T47D (cell line): ENCODE measurements around the gene PARD3.

Source experiments
- DNase-seq, 2 experiments: peaks; one replicate each; pipeline versions ENCODE4 v3.0.0 to v3.0.0-alpha.2; 2011 to 2012; ENCODE audit warnings: low read depth in 1 of 2, low spot score in 1 of 2
- JUND ChIP-seq: IDR thresholded peaks from 2 replicates; pipeline ENCODE4 v1.6.1; 2012; ENCODE audit warnings: low read depth
- in situ Hi-C: cut with HindIII; loops from 2 replicates; pipeline ENCODE4 v1.10.0; 2016; ENCODE audit warnings: low sequenced_read_pairs, low pct_unique_long_range_greater_than_20kb

The PARD3 gene

DNA sequence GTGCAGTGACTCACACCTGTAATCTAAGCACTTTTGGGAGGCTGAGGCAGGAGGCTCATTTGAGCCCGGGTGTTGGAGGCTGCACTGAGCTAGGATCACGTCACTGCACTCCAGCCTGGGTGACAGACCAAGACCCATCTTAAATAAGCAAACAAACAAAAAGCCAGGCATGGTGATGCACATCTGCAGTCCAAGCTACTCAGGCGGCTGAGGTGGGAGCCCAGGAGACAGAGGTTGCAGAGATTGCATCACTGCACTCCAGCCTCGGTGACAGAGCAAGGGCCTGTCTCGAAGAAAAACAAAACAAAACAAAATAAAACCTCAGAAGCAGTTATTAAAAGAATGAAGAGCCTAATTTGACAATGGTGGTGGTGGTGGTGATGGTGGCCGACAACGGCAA lies 132.5 kb downstream of the PARD3 start:
- no peak for TF ChIP-seq JUND
- in situ Hi-C loops, result no loop called here
- no peak for DNase-seq

DNA sequence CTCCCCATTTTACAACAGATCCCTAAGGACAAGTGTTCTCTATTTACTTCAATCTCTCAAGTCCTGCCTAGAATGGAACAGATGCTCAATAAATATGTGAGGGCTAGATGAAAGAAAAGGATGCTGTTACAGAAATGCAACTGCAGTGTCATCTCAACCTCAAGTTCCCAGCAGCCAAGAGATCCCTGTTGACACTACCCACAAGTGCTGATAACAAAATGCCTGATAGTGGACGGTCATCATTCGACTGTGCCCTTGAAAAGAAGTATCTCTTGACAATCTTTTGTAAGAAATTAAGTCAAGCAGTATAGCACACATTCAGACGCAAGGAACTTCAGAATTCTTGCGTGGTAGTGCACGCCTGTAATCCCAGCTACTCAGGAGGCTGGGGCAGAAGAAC lies 133.2 kb downstream of the PARD3 start:
- in situ Hi-C loops, result no loop called here
- TF ChIP-seq JUND, result no peak
- no peak for DNase-seq

- peak in 1 of 2 experiments; percentile 46 for DNase-seq
- in situ Hi-C loops, result no loop called here
- no peak for TF ChIP-seq JUND
Observed at GRCh38 chr10:34679177-34679576, 135.9 kb downstream of the PARD3 start.

DNA sequence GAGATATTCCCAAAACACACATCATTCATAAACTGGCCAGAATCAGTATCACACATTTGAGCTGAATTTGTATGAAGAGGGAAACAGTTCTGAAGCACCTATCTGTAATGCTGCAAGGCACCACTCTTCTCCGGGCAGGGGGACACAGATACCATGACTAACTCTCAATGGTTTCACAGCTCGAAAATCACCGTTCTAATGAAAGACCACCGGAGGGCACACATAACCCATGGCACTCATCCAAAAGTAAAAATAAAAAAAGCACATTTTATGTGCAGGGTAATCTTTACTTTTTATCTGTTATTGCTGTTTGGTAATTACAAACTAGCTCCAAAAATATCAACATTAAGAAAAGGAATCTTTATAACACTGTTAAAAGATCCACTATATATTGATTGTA lies 137.5 kb downstream of the PARD3 start:
- TF ChIP-seq JUND, result no peak
- DNase-seq, result no peak
- in situ Hi-C loops, result no loop called here

DNA sequence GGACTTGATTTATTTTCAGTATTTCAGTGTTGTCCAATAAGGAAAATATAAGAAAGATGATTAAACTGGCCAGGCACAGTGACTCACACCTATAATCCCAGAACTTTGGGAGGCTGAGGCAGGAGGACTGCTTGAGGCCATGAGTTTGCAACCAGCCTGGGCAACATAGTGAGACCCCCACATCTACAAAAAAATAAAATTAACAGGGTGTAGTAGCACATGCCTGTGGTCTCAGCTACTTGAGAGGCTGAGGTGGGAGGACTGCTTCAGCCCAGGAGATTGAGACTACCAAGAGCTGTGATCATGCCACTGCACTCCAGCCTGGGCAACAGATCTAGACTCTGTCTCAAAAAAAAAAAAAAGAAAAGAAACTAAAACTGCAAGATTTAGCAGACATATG lies 138.0 kb downstream of the PARD3 start:
- in situ Hi-C loops, result no loop called here
- no peak for TF ChIP-seq JUND

DNA sequence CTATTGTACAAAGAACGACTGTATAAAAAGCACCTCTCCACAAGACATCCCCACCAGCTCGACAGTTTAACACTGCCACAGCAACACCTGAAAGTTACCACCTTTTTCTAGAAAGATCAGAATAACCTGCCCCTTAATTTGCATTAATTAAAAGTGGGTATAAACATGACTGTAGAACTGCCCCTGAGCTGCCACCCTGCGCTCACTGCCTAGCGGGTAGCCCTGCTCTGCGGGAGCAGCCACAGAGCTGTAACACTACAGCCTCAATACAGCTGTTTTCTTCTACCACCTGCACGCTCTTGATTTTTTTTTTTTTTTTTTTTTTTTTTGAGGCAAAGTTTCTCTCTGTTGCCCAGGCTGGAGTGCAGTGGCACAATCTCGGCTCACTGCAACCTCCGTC lies 140.9 kb downstream of the PARD3 start:
- DNase-seq, result no peak
- in situ Hi-C loops, result no loop called here
- TF ChIP-seq JUND, result no peak

More for the DNA sequence above, 138.0 kb downstream of the PARD3 start:
- DNase-seq, result no peak

- in situ Hi-C loops, result no loop called here
- DNase-seq, result no peak
- TF ChIP-seq JUND, result no peak
Observed at GRCh38 chr10:34670081-34670480, 145.0 kb downstream of the PARD3 start.

GRCh38 chr10:34669079-34669478 lies 146.0 kb downstream of the PARD3 start:
- no peak for DNase-seq
- no peak for TF ChIP-seq JUND
- in situ Hi-C loops, result no loop called here

DNA sequence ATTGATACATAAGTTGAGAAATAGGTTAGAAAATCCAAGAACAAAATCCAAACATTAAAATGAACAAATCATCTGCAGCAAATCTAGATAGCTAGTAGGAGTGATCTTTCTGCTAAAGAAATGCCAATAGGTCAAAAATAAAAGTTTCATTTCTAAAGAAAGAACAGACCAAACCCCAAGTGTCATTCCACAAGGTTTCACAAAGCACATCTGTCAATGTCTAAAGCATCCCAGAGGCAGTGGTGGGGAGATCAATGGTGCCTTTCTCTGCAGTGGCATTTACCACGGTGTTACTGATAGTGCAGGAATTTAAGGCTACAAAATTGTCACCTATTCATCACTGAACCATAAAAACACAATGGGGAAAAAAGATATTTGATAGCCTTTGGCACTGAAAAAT lies 147.9 kb downstream of the PARD3 start:
- TF ChIP-seq JUND, result no peak
- DNase-seq, result no peak
- in situ Hi-C loops, result no loop called here

- no peak for TF ChIP-seq JUND
- in situ Hi-C loops, result no loop called here
- DNase-seq, result peak; percentile 18 to 85
Observed at GRCh38 chr10:34666008-34666704, 148.9 kb downstream of the PARD3 start.

DNA sequence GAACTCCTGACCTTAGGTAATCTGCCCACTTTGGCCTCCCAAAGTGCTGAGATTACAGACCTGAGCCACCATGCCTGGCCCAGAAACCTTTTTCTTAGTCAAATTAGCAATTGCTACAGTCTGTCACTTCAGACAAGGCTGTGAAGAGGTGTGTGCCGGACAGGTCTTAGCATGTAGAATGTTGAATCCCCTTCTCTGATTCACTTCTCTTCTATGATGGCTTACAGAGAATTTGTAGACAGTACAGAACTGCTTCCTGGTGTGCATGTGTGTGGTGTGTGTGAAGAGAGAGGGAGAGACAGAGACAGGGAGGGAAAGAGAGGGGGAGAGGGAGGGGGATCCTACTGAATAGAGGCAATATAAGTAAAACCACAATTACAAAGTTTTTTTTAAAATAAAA lies 150.4 kb downstream of the PARD3 start:
- in situ Hi-C loops, result no loop called here
- no peak for DNase-seq
- no peak for TF ChIP-seq JUND

DNA sequence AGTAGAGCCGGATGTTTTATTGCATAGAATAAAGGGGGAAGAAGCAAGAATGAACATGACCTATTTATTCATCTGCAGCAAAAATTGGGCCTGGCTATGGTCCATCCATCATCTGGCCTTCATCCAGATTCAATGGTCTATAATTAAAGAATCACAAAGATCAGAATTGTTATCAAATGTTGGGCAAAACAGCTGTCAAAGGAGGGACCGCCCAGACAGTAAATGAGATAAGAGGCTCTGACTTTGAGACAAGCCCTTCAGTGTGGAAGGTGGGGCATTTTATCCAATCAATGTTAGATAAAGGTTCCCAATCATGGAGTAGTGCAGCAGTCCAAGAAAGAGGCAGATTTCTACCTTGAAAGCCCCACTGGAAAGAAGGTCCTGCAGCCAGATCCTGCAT lies 153.5 kb downstream of the PARD3 start:
- DNase-seq, result no peak
- in situ Hi-C loops, result no loop called here
- TF ChIP-seq JUND, result no peak

DNA sequence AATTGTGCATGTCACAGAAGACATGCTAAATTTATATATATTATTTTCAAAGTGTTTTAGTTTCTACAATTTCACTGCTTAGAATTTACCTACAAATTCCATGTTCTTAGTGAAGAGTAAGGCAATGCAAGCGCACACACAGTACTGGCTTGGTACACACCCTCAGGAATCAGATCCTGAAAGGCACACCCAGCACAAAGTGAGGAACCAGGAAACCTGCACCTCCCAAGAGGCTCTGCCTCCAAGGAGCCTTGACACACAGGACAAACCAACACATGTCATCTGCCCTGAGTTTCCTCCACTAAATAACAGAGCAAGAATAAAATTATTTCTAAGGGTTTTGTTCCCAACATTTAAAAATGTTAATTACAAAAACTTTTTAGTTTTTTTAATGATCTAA lies 156.2 kb downstream of the PARD3 start:
- no peak for TF ChIP-seq JUND
- DNase-seq, result peak in 1 of 2 experiments; percentile 10
- in situ Hi-C loops, result no loop called here

DNA sequence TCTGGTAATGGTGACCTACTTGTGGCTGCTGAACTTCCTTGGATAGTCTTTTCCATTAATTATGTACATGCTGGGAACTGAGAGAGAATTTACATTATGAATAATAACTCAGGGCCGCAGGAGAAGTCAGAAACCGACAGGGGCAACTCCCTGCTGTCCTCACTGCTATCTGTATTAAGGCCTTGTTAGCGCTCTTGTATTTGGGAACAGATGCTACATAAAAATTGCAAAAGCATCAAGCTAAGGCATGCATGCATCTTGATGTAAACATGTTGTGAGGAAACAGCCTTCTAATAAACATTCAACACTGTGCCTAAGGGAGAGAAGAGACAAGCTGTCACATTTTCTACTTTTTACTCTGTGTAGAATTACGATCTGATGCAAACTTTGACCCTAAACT lies 158.4 kb downstream of the PARD3 start:
- DNase-seq, result no peak
- in situ Hi-C loops, result no loop called here
- no peak for TF ChIP-seq JUND
